Activated CD8-positive, alpha-beta T cell treated with anti-CD3 and anti-CD28 coated beads for 36 hours (primary cell): ENCODE measurements around the gene SYT2. TPM values are rescaled to one million over a fixed set of nuclear protein-coding genes. Genes with fewer than 3 reads are reported as not detected.
"Not testable (repeated sequence)": the region's sequence is repeated elsewhere in the genome, so short reads cannot be mapped to it uniquely, and the experiment has no call there.

Source experiments
- ATAC-seq: fragments of 200-7000 bp; cut with Tn5 transposase; one replicate; pipeline ENCODE4 v1.10.0; 2021; ENCODE audit warnings: mild to moderate bottlenecking, moderate library complexity
- CTCF ChIA-PET: fragments of 350-600 bp; sonication (Branson Sonifier 250); formaldehyde crosslinking; loops from one replicate; lab custom pipeline; 2021; ENCODE audit warnings: antibody characterized with exemption; lab: Charles Lee
- POLR2A ChIA-PET: fragments of 350-600 bp; sonication (Branson Sonifier 250); formaldehyde crosslinking; loops from one replicate; lab custom pipeline; 2021; ENCODE audit warnings: antibody characterized with exemption; lab: Charles Lee
- DNase-seq: peaks from one replicate; pipeline ENCODE4 v3.0.0-alpha.2; 2020
- H3K27ac Mint-ChIP-seq: one replicate; pipeline ENCODE4 v1.8.0; 2021; ENCODE audit warnings: mild to moderate bottlenecking, mixed read lengths
- H3K27me3 Mint-ChIP-seq: one replicate; pipeline ENCODE4 v1.8.0; 2021; ENCODE audit warnings: mixed read lengths
- H3K36me3 Mint-ChIP-seq: one replicate; pipeline ENCODE4 v1.8.0; 2021; ENCODE audit warnings: low read depth, mixed read lengths
- H3K4me1 Mint-ChIP-seq: one replicate; pipeline ENCODE4 v1.8.0; 2021; ENCODE audit warnings: low read depth, mixed read lengths
- H3K4me3 Mint-ChIP-seq: one replicate; pipeline ENCODE4 v1.8.0; 2021; ENCODE audit warnings: mild to moderate bottlenecking, moderate library complexity, mixed read lengths
- H3K9me3 Mint-ChIP-seq: one replicate; pipeline ENCODE4 v1.8.0; 2021; ENCODE audit warnings: mixed read lengths
- CTCF ChIP-seq: fragments of 200-600 bp; IDR thresholded peaks from one replicate; pipeline ENCODE4 v1.8.0; 2022; ENCODE audit warnings: antibody characterized with exemption, mild to moderate bottlenecking
- intact Hi-C: fragments of 100-400 bp; cut with micrococcal nuclease; formaldehyde crosslinking; loops from one replicate; pipeline ENCODE4 v1.10.0; 2022
- total RNA-seq, 2 experiments: library from RNA; stranded (reverse); gene quantifications; one replicate each; pipeline ENCODE4 v1.2.3, GENCODE V29; 2021

SYT2 gene
- total RNA-seq, 2 experiments from 2014 or later, result not detected

GRCh38 chr1:202750761-202751160 is 40.5 kb upstream of the SYT2 start:
- peak; percentile 17 for TF ChIP-seq CTCF
- no peak overlapping the region for H3K27ac Mint-ChIP-seq
- no peaks in the 10 kb centered on the region for H3K9me3 Mint-ChIP-seq
- ATAC-seq (no peak), DNase-seq (no peak)
- CTCF ChIA-PET, result interaction anchor here (1.0 to 2.4 kb wide), 10 partner anchors 10 to 244 kb away, joined by 3 to 9 read pairs (median 4); no protein-coding TSS in a partner anchor
- H3K27me3 Mint-ChIP-seq, result no peaks in the 10 kb centered on the region
- H3K36me3 Mint-ChIP-seq, result peaks cover 36% of the 10 kb centered on the region
- POLR2A ChIA-PET, result no interaction called here
- H3K4me1 Mint-ChIP-seq, result no peaks in the 10 kb centered on the region
- no peak overlapping the region for H3K4me3 Mint-ChIP-seq
- intact Hi-C loops, result loop anchor here (5.0 to 10.0 kb wide), 2 partner anchors 102 to 254 kb away; partner anchors contain the start of gene TMEM183A

GRCh38 chr1:202750024-202750423 is 39.8 kb upstream of the SYT2 start:
- POLR2A ChIA-PET, result interaction anchor here (0.8 kb wide), 1 partner anchor 17 kb away, joined by 3 read pairs; no protein-coding TSS in a partner anchor
- intact Hi-C loops, result loop anchor here (5.0 to 10.0 kb wide), 2 partner anchors 102 to 255 kb away; partner anchors contain the start of gene TMEM183A
- Mint-ChIP-seq H3K36me3 (peaks cover 38% of the 10 kb centered on the region), H3K9me3 (peaks cover under 1% of the 10 kb centered on the region), H3K4me1 (no peaks in the 10 kb centered on the region), H3K27ac (no peak overlapping the region), H3K27me3 (no peaks in the 10 kb centered on the region), H3K4me3 (no peak overlapping the region)
- TF ChIP-seq CTCF, result no peak
- ATAC-seq (no peak), DNase-seq (no peak)
- CTCF ChIA-PET, result interaction anchor here (1.0 to 2.4 kb wide), 7 partner anchors 10 to 249 kb away, joined by 3 to 9 read pairs (median 5); no protein-coding TSS in a partner anchor

GRCh38 chr1:202745323-202745888 is 35.2 kb upstream of the SYT2 start:
- Mint-ChIP-seq H3K4me1 (no peaks in the 10 kb centered on the region), H3K27me3 (no peaks in the 10 kb centered on the region), H3K4me3 (no peak overlapping the region), H3K9me3 (peaks cover 4% of the 10 kb centered on the region), H3K36me3 (peaks cover 55% of the 10 kb centered on the region), H3K27ac (no peak overlapping the region)
- DNase-seq (no peak), ATAC-seq (no peak)
- ChIA-PET CTCF (interaction anchor here (1.5 kb wide), 1 partner anchor 26 kb away, joined by 4 read pairs; no protein-coding TSS in a partner anchor), POLR2A (interaction anchor here (0.7 kb wide), 1 partner anchor 81 kb away, joined by 3 read pairs; no protein-coding TSS in a partner anchor)
- no peak for TF ChIP-seq CTCF
- intact Hi-C loops, result no loop called here

- H3K36me3 Mint-ChIP-seq, result peaks cover 55% of the 10 kb centered on the region
- intact Hi-C loops, H3K4me1 Mint-ChIP-seq, POLR2A ChIA-PET, H3K4me3 Mint-ChIP-seq, H3K27me3 Mint-ChIP-seq, H3K27ac Mint-ChIP-seq, ATAC-seq, H3K9me3 Mint-ChIP-seq, DNase-seq: not testable (repeated sequence)
- CTCF ChIA-PET, result interaction anchor here (1.5 kb wide), 1 partner anchor 25 kb away, joined by 4 read pairs; no protein-coding TSS in a partner anchor
These were observed 34.5 kb upstream of the SYT2 start for GRCh38 chr1:202744770-202745169.

GRCh38 chr1:202742496-202742895 is 32.2 kb upstream of the SYT2 start:
- Mint-ChIP-seq H3K4me3 (no peak overlapping the region), H3K27ac (no peak overlapping the region), H3K4me1 (no peaks in the 10 kb centered on the region), H3K27me3 (no peaks in the 10 kb centered on the region), H3K36me3 (peaks cover 53% of the 10 kb centered on the region), H3K9me3 (peaks cover 4% of the 10 kb centered on the region)
- no peak for DNase-seq
- CTCF ChIA-PET, result no interaction called here
- POLR2A ChIA-PET, result no interaction called here
- ATAC-seq, result no peak
- intact Hi-C loops, result no loop called here
- no peak for TF ChIP-seq CTCF
